ENCODE data around the gene DMD. TPM values are rescaled to one million over a fixed set of nuclear protein-coding genes. Genes with fewer than 3 reads are reported as not detected.
"Not testable (repeated sequence)": the region's sequence is repeated elsewhere in the genome, so short reads cannot be mapped to it uniquely, and the experiment has no call there.

The DMD gene
- total RNA-seq, 3 donors from 2014 or later (not counting 1 experiment from before 2014, with no cell fraction given) = not detected

- Mint-ChIP-seq H3K9me3 (peaks cover 0 to 3% of the 10 kb centered on the region in 2 donors), H3K27ac (no peak overlapping the region), H3K27me3 (ENCODE audit: low read depth in 2 of 2) (no peaks in the 10 kb centered on the region), H3K4me3 (no peak overlapping the region), H3K4me1 (no peaks in the 10 kb centered on the region), H3K36me3 (no peaks in the 10 kb centered on the region)
- Histone ChIP-seq H3K4me3 (ENCODE audit: low read length) (no peak overlapping the region), H3K27me3 (ENCODE audit: control insufficient read depth, insufficient read depth, low read length) (no peaks in the 10 kb centered on the region), H3K4me1 (ENCODE audit: control insufficient read depth, insufficient read depth, low read length) (no peaks in the 10 kb centered on the region), H3K36me3 (ENCODE audit: control insufficient read depth, insufficient read depth, low read length) (no peaks in the 10 kb centered on the region), H3K9me3 (ENCODE audit: control insufficient read depth, insufficient read depth, low read length) (no peaks in the 10 kb centered on the region), H3K27ac (ENCODE audit: low read length) (no peak overlapping the region)
- no peak for ATAC-seq
- intact Hi-C loops (cut with micrococcal nuclease) = no loop called here
- no peak for DNase-seq
- WGBS (ENCODE audit: insufficient coverage) = 88% methylated on average over 2 of the region's 4 CpGs
- TF ChIP-seq CTCF (IDR thresholded peaks at IDR 0.05) = no peak
Observed at GRCh38 chrX:32708542-32708941, 502.8 kb downstream of the DMD start.

DNA sequence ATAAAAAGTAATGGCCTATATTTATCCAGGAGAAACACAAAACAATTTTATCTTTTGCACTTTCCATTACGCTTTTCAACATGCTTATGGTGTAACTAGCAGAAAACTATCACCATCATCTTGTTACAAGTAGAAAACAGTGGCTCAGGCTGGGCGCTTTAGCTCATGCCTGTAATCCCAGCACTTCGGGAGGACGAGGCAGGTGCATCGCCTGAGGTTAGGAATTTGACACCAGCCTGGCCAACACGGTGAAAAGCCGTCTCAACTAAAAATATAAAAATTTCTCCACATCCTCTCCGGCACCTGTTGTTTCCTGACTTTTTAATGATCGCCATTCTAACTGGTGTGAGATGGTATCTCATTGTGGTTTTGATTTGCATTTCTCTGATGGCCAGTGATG lies 506.0 kb downstream of the DMD start:
- H3K4me3 Mint-ChIP-seq; H3K27ac ChIP-seq (ENCODE audit: low read length); H3K9me3 ChIP-seq (ENCODE audit: control insufficient read depth, insufficient read depth, low read length); H3K4me1 ChIP-seq (ENCODE audit: control insufficient read depth, insufficient read depth, low read length); H3K4me3 ChIP-seq (ENCODE audit: low read length); H3K36me3 ChIP-seq (ENCODE audit: control insufficient read depth, insufficient read depth, low read length); H3K4me1 Mint-ChIP-seq; H3K27me3 ChIP-seq (ENCODE audit: control insufficient read depth, insufficient read depth, low read length); H3K36me3 Mint-ChIP-seq; intact Hi-C loops (cut with micrococcal nuclease); H3K27me3 Mint-ChIP-seq (ENCODE audit: low read depth in 2 of 2); DNase-seq; H3K9me3 Mint-ChIP-seq; H3K27ac Mint-ChIP-seq; ATAC-seq: not testable (repeated sequence)
- 86% methylated on average over 5 of the region's 9 CpGs for WGBS (ENCODE audit: insufficient coverage)

- ATAC-seq = no peak
- Mint-ChIP-seq H3K4me1 (no peaks in the 10 kb centered on the region), H3K9me3 (no peaks in the 10 kb centered on the region), H3K27ac (no peak overlapping the region), H3K27me3 (ENCODE audit: low read depth in 2 of 2) (no peaks in the 10 kb centered on the region), H3K4me3 (no peak overlapping the region), H3K36me3 (no peaks in the 10 kb centered on the region)
- no peaks in the 10 kb centered on the region for H3K9me3 ChIP-seq (ENCODE audit: control insufficient read depth, insufficient read depth, low read length)
- H3K36me3 ChIP-seq (ENCODE audit: control insufficient read depth, insufficient read depth, low read length) = no peaks in the 10 kb centered on the region
- WGBS (ENCODE audit: insufficient coverage) = no CpG with 5 or more reads among the region's 1 CpG
- H3K4me1 ChIP-seq (ENCODE audit: control insufficient read depth, insufficient read depth, low read length) = no peaks in the 10 kb centered on the region
- intact Hi-C loops (cut with micrococcal nuclease) = no loop called here
- H3K27ac ChIP-seq (ENCODE audit: low read length) = no peak overlapping the region
- no peak for TF ChIP-seq CTCF (IDR thresholded peaks at IDR 0.05)
- DNase-seq = no peak
- H3K27me3 ChIP-seq (ENCODE audit: control insufficient read depth, insufficient read depth, low read length) = no peaks in the 10 kb centered on the region
- no peak overlapping the region for H3K4me3 ChIP-seq (ENCODE audit: low read length)
Observed at GRCh38 chrX:32687379-32687778, 524.0 kb downstream of the DMD start.

GRCh38 chrX:32678487-32678886 lies 532.9 kb downstream of the DMD start:
- Mint-ChIP-seq H3K4me1 (no peaks in the 10 kb centered on the region), H3K9me3 (peaks cover 2 to 4% of the 10 kb centered on the region in 2 donors), H3K27me3 (ENCODE audit: low read depth in 2 of 2) (no peaks in the 10 kb centered on the region), H3K27ac (no peak overlapping the region), H3K4me3 (no peak overlapping the region), H3K36me3 (no peaks in the 10 kb centered on the region)
- Histone ChIP-seq H3K9me3 (ENCODE audit: control insufficient read depth, insufficient read depth, low read length) (no peaks in the 10 kb centered on the region), H3K4me1 (ENCODE audit: control insufficient read depth, insufficient read depth, low read length) (no peaks in the 10 kb centered on the region), H3K27ac (ENCODE audit: low read length) (no peak overlapping the region), H3K27me3 (ENCODE audit: control insufficient read depth, insufficient read depth, low read length) (no peaks in the 10 kb centered on the region), H3K36me3 (ENCODE audit: control insufficient read depth, insufficient read depth, low read length) (no peaks in the 10 kb centered on the region), H3K4me3 (ENCODE audit: low read length) (no peak overlapping the region)
- no peak for TF ChIP-seq CTCF (IDR thresholded peaks at IDR 0.05)
- no peak for ATAC-seq
- intact Hi-C loops (cut with micrococcal nuclease) = no loop called here
- WGBS (ENCODE audit: insufficient coverage) = 83% methylated on average over 1 of the region's 5 CpGs
- DNase-seq = no peak

Data from natural killer cell (primary cell).